Osteoblast (primary cell): ENCODE results near the gene NUTM2G. TPM values are rescaled to one million over a fixed set of nuclear protein-coding genes. Genes with fewer than 3 reads are reported as not detected.
"Not testable (repeated sequence)": the region's sequence is repeated elsewhere in the genome, so short reads cannot be mapped to it uniquely, and the experiment has no call there.

Experiments used
- DNase-seq: peaks from one replicate; pipeline ENCODE4 v3.0.0; 2011; ENCODE audit warnings: low spot score, mixed read lengths; ENCODE audit not compliant: insufficient read length; ENCODE audit errors: missing footprints
- H2AFZ ChIP-seq: 2 replicates; pipeline ENCODE4 v1.6.0; 2011; ENCODE audit warnings: mild to moderate bottlenecking, low read length
- H3K27ac ChIP-seq: 2 replicates; pipeline ENCODE4 v1.5.1; 2011; ENCODE audit warnings: mild to moderate bottlenecking, low read depth, low read length, moderate library complexity
- H3K27me3 ChIP-seq: 2 replicates; pipeline ENCODE4 v1.6.0; 2012; ENCODE audit warnings: mild to moderate bottlenecking, control low read depth, inconsistent platforms, low read length, moderate library complexity; ENCODE audit not compliant: insufficient read depth
- H3K36me3 ChIP-seq: 2 replicates; pipeline ENCODE4 v1.5.1; 2011; ENCODE audit warnings: mild to moderate bottlenecking, low read length, control low read depth, moderate library complexity; ENCODE audit not compliant: insufficient read depth
- H3K4me1 ChIP-seq: 2 replicates; pipeline ENCODE4 v1.5.1; 2011; ENCODE audit warnings: mild to moderate bottlenecking, low read length, control low read depth, moderate library complexity; ENCODE audit not compliant: insufficient read depth
- H3K4me2 ChIP-seq: 2 replicates; pipeline ENCODE4 v1.6.0; 2011; ENCODE audit warnings: mild to moderate bottlenecking, low read length; ENCODE audit not compliant: insufficient read depth
- H3K4me3 ChIP-seq: fragments of 200-600 bp; sonication (generic); 3 replicates; pipeline ENCODE4 v1.5.1; 2012; ENCODE audit warnings: mild to moderate bottlenecking, low read length, inconsistent platforms; ENCODE audit not compliant: insufficient read depth
- H3K79me2 ChIP-seq: 2 replicates; pipeline ENCODE4 v1.6.0; 2012; ENCODE audit warnings: mild to moderate bottlenecking, low read length, control low read depth, inconsistent platforms; ENCODE audit not compliant: insufficient read depth
- H3K9me3 ChIP-seq: 2 replicates; pipeline ENCODE4 v1.5.1; 2011; ENCODE audit warnings: low read depth, low read length, control low read depth
- H4K20me1 ChIP-seq: 2 replicates; pipeline ENCODE4 v1.6.0; 2012; ENCODE audit warnings: mild to moderate bottlenecking, low read length, control low read depth; ENCODE audit not compliant: insufficient read depth
- total RNA-seq: library from RNA; depleted of rRNA; stranded (reverse); fragments of >200 nt; gene quantifications from 2 replicates; pipeline ENCODE4 v1.2.3, GENCODE V29; 2012

NUTM2G gene
- total RNA-seq, 1 donor: not detected

GRCh38 chr9:96940982-96941381 lies 12.3 kb downstream of the NUTM2G start:
- not testable (repeated sequence) for DNase-seq, H3K27ac ChIP-seq, H3K4me2 ChIP-seq, H4K20me1 ChIP-seq, H3K4me1 ChIP-seq, H3K27me3 ChIP-seq, H3K9me3 ChIP-seq, H3K4me3 ChIP-seq, H2AFZ ChIP-seq, H3K36me3 ChIP-seq, H3K79me2 ChIP-seq

- H4K20me1 ChIP-seq, H3K9me3 ChIP-seq: not testable (repeated sequence)
Observed at GRCh38 chr9:96941628-96942027, 13.0 kb downstream of the NUTM2G start.

GRCh38 chr9:96942181-96942580 lies 13.5 kb downstream of the NUTM2G start:
- not testable (repeated sequence) for DNase-seq, H3K4me1 ChIP-seq, H3K4me3 ChIP-seq, H3K4me2 ChIP-seq, H3K27me3 ChIP-seq, H3K9me3 ChIP-seq, H3K27ac ChIP-seq, H4K20me1 ChIP-seq, H3K36me3 ChIP-seq, H3K79me2 ChIP-seq, H2AFZ ChIP-seq

More at GRCh38 chr9:96941628-96942027, 13.0 kb downstream of the NUTM2G start:
- H3K27me3 ChIP-seq, H2AFZ ChIP-seq, H3K4me2 ChIP-seq, DNase-seq, H3K4me1 ChIP-seq, H3K79me2 ChIP-seq, H3K4me3 ChIP-seq, H3K27ac ChIP-seq, H3K36me3 ChIP-seq: not testable (repeated sequence)

- H3K4me1 ChIP-seq, H3K27ac ChIP-seq, DNase-seq, H2AFZ ChIP-seq, H3K4me3 ChIP-seq, H3K9me3 ChIP-seq, H3K79me2 ChIP-seq, H4K20me1 ChIP-seq, H3K36me3 ChIP-seq, H3K4me2 ChIP-seq, H3K27me3 ChIP-seq: not testable (repeated sequence)
Observed at GRCh38 chr9:96949346-96949745, 20.7 kb downstream of the NUTM2G start.

GRCh38 chr9:96950539-96950938 lies 21.9 kb downstream of the NUTM2G start:
- H3K9me3 ChIP-seq, DNase-seq, H3K36me3 ChIP-seq, H3K79me2 ChIP-seq, H3K27ac ChIP-seq, H2AFZ ChIP-seq, H3K27me3 ChIP-seq, H3K4me1 ChIP-seq, H3K4me2 ChIP-seq, H3K4me3 ChIP-seq, H4K20me1 ChIP-seq: not testable (repeated sequence)

GRCh38 chr9:96967591-96967990 lies 38.9 kb downstream of the NUTM2G start:
- H3K36me3 ChIP-seq, H4K20me1 ChIP-seq, H3K4me1 ChIP-seq, H2AFZ ChIP-seq, H3K79me2 ChIP-seq, H3K4me2 ChIP-seq, H3K4me3 ChIP-seq, H3K27me3 ChIP-seq, H3K9me3 ChIP-seq, H3K27ac ChIP-seq, DNase-seq: not testable (repeated sequence)

GRCh38 chr9:96972552-96972951 lies 43.9 kb downstream of the NUTM2G start:
- H3K27me3 ChIP-seq, H3K36me3 ChIP-seq, H3K4me1 ChIP-seq, H2AFZ ChIP-seq, H3K4me3 ChIP-seq, H3K9me3 ChIP-seq, H3K27ac ChIP-seq, H3K4me2 ChIP-seq, H4K20me1 ChIP-seq: not testable (repeated sequence)
- peak; percentile 14 for DNase-seq
- peaks cover 15% of the 10 kb centered on the region for H3K79me2 ChIP-seq

- not testable (repeated sequence) for H3K27ac ChIP-seq, H2AFZ ChIP-seq, H3K4me3 ChIP-seq, DNase-seq, H3K27me3 ChIP-seq, H3K9me3 ChIP-seq, H4K20me1 ChIP-seq, H3K4me1 ChIP-seq, H3K36me3 ChIP-seq, H3K4me2 ChIP-seq
- H3K79me2 ChIP-seq: peaks cover 24% of the 10 kb centered on the region
Observed at GRCh38 chr9:96974037-96974436, 45.4 kb downstream of the NUTM2G start.

GRCh38 chr9:96983496-96984122 lies 55.0 kb downstream of the NUTM2G start:
- not testable (repeated sequence) for H2AFZ ChIP-seq, H3K4me1 ChIP-seq, H3K36me3 ChIP-seq, H3K4me3 ChIP-seq, H3K9me3 ChIP-seq, DNase-seq, H4K20me1 ChIP-seq, H3K4me2 ChIP-seq, H3K27me3 ChIP-seq, H3K27ac ChIP-seq
- H3K79me2 ChIP-seq: peaks cover 38% of the 10 kb centered on the region
